PC-3 (cell line): Measurements from ENCODE around the gene PLEKHH1.

Experiments
- EZH2 ChIP-seq: fragments of 300-600 bp; sonication (generic); IDR thresholded peaks from one replicate; pipeline ENCODE4 v1.6.1; 2017; ENCODE audit warnings: antibody characterized with exemption, mild to moderate bottlenecking, low read length; ENCODE audit not compliant: unreplicated experiment
- EZH2phosphoT487 ChIP-seq: fragments of 300-600 bp; sonication (generic); IDR thresholded peaks from 2 replicates; pipeline ENCODE4 v1.6.1; 2018; ENCODE audit warnings: mild to moderate bottlenecking, antibody characterized with exemption, low read length, borderline replicate concordance
- TF ChIP-seq, protein P1 (sequence below): fragments of 300-600 bp; sonication (generic); conservative IDR thresholded peaks from 2 replicates; pipeline ENCODE4 v1.5.1; 2017; ENCODE audit warnings: antibody characterized with exemption, low read depth, mild to moderate bottlenecking, low read length

DNA sequence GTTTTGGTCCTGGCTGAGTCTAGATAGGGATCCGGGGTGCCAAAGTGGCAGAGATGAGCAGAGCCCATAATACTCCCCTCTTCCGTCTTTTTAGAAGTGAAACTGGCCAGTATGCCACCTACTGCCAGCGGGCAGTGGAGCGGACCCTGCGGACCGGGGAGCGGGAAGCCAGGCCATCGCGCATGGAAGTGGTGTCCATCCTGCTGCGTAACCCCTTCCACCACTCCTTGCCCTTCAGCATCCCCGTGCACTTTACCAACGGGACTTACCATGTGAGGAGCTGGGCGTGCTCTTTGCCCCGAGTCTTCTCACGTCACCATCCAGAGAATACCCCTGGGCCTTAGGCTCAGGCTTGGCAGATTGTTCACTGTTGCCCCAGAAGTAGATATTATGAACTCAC is 46.0 kb downstream of the PLEKHH1 start:
- TF ChIP-seq EZH2 (no peak), EZH2phosphoT487 (no peak)
- TF ChIP-seq, protein P1, sequence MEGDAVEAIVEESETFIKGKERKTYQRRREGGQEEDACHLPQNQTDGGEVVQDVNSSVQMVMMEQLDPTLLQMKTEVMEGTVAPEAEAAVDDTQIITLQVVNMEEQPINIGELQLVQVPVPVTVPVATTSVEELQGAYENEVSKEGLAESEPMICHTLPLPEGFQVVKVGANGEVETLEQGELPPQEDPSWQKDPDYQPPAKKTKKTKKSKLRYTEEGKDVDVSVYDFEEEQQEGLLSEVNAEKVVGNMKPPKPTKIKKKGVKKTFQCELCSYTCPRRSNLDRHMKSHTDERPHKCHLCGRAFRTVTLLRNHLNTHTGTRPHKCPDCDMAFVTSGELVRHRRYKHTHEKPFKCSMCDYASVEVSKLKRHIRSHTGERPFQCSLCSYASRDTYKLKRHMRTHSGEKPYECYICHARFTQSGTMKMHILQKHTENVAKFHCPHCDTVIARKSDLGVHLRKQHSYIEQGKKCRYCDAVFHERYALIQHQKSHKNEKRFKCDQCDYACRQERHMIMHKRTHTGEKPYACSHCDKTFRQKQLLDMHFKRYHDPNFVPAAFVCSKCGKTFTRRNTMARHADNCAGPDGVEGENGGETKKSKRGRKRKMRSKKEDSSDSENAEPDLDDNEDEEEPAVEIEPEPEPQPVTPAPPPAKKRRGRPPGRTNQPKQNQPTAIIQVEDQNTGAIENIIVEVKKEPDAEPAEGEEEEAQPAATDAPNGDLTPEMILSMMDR, result no peak
